HepG2 (cell line): ENCODE results near the gene KMT5C. TPM values are rescaled to one million over a fixed set of nuclear protein-coding genes. Genes with fewer than 3 reads are reported as not detected.
A peak's percentile ranks its signal among the peaks of the same experiment; 100 is the strongest.

Experiments used
- AGO2 ChIP-seq: fragments of 200-400 bp; formaldehyde crosslinking; optimal IDR thresholded peaks from 2 replicates; pipeline ENCODE3; 2017; ENCODE audit warnings: mild to moderate bottlenecking, low read depth, low read length, moderate library complexity
- AHR ChIP-seq: IDR thresholded peaks from 2 replicates; pipeline ENCODE4 v1.6.1; 2018; ENCODE audit warnings: missing genetic modification reagents, missing compliant biosample characterization
- ATF7-NPFF ChIP-seq: sonication (generic); formaldehyde crosslinking; IDR thresholded peaks from 2 replicates; pipeline ENCODE4 v1.8.1; 2023; ENCODE audit warnings: mild to moderate bottlenecking, low read depth, missing genetic modification reagents, moderate library complexity
- ATM ChIP-seq: fragments of 450-650 bp; IDR thresholded peaks from 2 replicates; pipeline ENCODE4 v1.7.1; 2017; ENCODE audit warnings: mild to moderate bottlenecking, borderline replicate concordance
- CBX2 ChIP-seq, 2 experiments: fragments of 200-600 bp in 1 of 2; sonication (generic); formaldehyde crosslinking in 1 of 2; IDR thresholded peaks; 2 replicates each; pipeline versions ENCODE4 v1.7.0 to v1.8.1; 2018 to 2022; ENCODE audit warnings: low read depth in 2 of 2, low read length in 1 of 2, mild to moderate bottlenecking in 1 of 2, missing genetic modification reagents in 1 of 2
- DNMT3B ChIP-seq: conservative IDR thresholded peaks from 2 replicates; pipeline ENCODE4 v1.6.1; 2016; ENCODE audit warnings: missing biosample characterization, control low read depth
- FOXK1 ChIP-seq: sonication (generic); formaldehyde crosslinking; IDR thresholded peaks from 2 replicates; pipeline ENCODE4 v1.4.0; 2020; ENCODE audit warnings: low read depth, missing genetic modification reagents, borderline replicate concordance
- IRF2 ChIP-seq: IDR thresholded peaks from 2 replicates; pipeline ENCODE4 v1.6.1; 2018; ENCODE audit warnings: missing genetic modification reagents, missing compliant biosample characterization
- PHF21A ChIP-seq: sonication (generic); formaldehyde crosslinking; IDR thresholded peaks from 2 replicates; pipeline ENCODE4 v1.5.0; 2020; ENCODE audit warnings: mild to moderate bottlenecking, missing genetic modification reagents
- POGZ ChIP-seq: sonication (generic); formaldehyde crosslinking; IDR thresholded peaks from 2 replicates; pipeline ENCODE4 v1.4.0; 2020; ENCODE audit warnings: mild to moderate bottlenecking, missing genetic modification reagents
- SAFB2 ChIP-seq: sonication (generic); formaldehyde crosslinking; IDR thresholded peaks from 2 replicates; pipeline ENCODE4 v1.5.1; 2020; ENCODE audit warnings: missing genetic modification reagents, low read depth, mild to moderate bottlenecking, borderline replicate concordance
- SNAI1 ChIP-seq: sonication (generic); formaldehyde crosslinking; IDR thresholded peaks from 2 replicates; pipeline ENCODE4 v1.5.0; 2020; ENCODE audit warnings: mild to moderate bottlenecking, missing genetic modification reagents, borderline replicate concordance
- TFDP2 ChIP-seq: sonication (generic); formaldehyde crosslinking; IDR thresholded peaks from 2 replicates; pipeline ENCODE4 v1.4.0; 2020; ENCODE audit warnings: missing genetic modification reagents
- TGIF2 ChIP-seq: IDR thresholded peaks from 2 replicates; pipeline ENCODE4 v1.6.1; 2016; ENCODE audit warnings: control low read depth, missing compliant biosample characterization
- YY1 ChIP-seq: IDR thresholded peaks from 2 replicates; pipeline ENCODE4 v1.6.1; 2011; ENCODE audit warnings: low read length, low read depth, moderate library complexity, mild to moderate bottlenecking; ENCODE audit not compliant: insufficient read depth, insufficient replicate concordance
- ZNF124 ChIP-seq: sonication (generic); formaldehyde crosslinking; IDR thresholded peaks from 2 replicates; pipeline ENCODE4 v1.4.0; 2020; ENCODE audit warnings: missing genetic modification reagents
- ZNF451 ChIP-seq: sonication (generic); formaldehyde crosslinking; IDR thresholded peaks from 2 replicates; pipeline ENCODE4 v1.5.0; 2020; ENCODE audit warnings: mild to moderate bottlenecking, missing genetic modification reagents
- ZNF580 ChIP-seq: IDR thresholded peaks from 2 replicates; pipeline ENCODE4 v1.6.1; 2016; ENCODE audit warnings: low read depth, borderline replicate concordance
- ZNF646 ChIP-seq: sonication (generic); formaldehyde crosslinking; IDR thresholded peaks from 2 replicates; pipeline ENCODE4 v1.9.0; 2021; ENCODE audit warnings: mild to moderate bottlenecking, missing genetic modification reagents
- polyA plus RNA-seq, 8 experiments: library from polyadenylated mRNA; depleted of rRNA in 3 of 8; stranded (reverse) in 7 of 8; unstranded in 1 of 8; fragments of >200 nt; fragmentation: Illumina TruSeq in 4 of 8; extraction: Trizol in 4 of 8; gene quantifications; 2 replicates each; pipeline versions ENCODE4 v1.2.1 to v1.2.3, GENCODE V29; 2011 to 2016; ENCODE audit warnings: low read depth in 4 of 8, missing spikeins in 1 of 8, mixed read lengths in 1 of 8; ENCODE audit not compliant: insufficient read depth in 1 of 8
- total RNA-seq, 5 experiments: library from RNA; depleted of rRNA; stranded (reverse); fragments of >200 nt; fragmentation: Illumina TruSeq; extraction: Trizol; gene quantifications; 2 replicates each; pipeline ENCODE4 v1.2.3, GENCODE V29; 2016; ENCODE audit warnings: low read depth in 1 of 5
- TF ChIP-seq, protein P1 (sequence below): sonication (generic); formaldehyde crosslinking; conservative IDR thresholded peaks from 2 replicates; pipeline ENCODE4 v1.4.0; 2020; ENCODE audit warnings: missing genetic modification reagents

Gene KMT5C
- total and polyA plus RNA-seq, 2 of the 13 experiments (the other 11 are each of a cell fraction or from before 2014, with no cell fraction given) = 5.5 to 9.0 TPM

GRCh38 chr19:55384920-55385723, 45.4 kb downstream of the KMT5C start (continued):
- no peak for TF ChIP-seq ZNF646 (CRISPR knock-in tag)
- no peak for TF ChIP-seq AHR
- no peak for TF ChIP-seq SNAI1
- TF ChIP-seq AGO2 = no peak
- TF ChIP-seq IRF2 (CRISPR knock-in tag) = no peak
- no peak for TF ChIP-seq YY1
- TF ChIP-seq ZNF580 (CRISPR knock-in tag) = peak; percentile 19; the same call in 1 of the 2 replicates
- no peak for TF ChIP-seq FOXK1
- TF ChIP-seq, protein P1, sequence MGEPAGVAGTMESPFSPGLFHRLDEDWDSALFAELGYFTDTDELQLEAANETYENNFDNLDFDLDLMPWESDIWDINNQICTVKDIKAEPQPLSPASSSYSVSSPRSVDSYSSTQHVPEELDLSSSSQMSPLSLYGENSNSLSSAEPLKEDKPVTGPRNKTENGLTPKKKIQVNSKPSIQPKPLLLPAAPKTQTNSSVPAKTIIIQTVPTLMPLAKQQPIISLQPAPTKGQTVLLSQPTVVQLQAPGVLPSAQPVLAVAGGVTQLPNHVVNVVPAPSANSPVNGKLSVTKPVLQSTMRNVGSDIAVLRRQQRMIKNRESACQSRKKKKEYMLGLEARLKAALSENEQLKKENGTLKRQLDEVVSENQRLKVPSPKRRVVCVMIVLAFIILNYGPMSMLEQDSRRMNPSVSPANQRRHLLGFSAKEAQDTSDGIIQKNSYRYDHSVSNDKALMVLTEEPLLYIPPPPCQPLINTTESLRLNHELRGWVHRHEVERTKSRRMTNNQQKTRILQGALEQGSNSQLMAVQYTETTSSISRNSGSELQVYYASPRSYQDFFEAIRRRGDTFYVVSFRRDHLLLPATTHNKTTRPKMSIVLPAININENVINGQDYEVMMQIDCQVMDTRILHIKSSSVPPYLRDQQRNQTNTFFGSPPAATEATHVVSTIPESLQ (CRISPR knock-in tag) = no peak
- TF ChIP-seq TFDP2 = no peak
- TF ChIP-seq PHF21A (CRISPR knock-in tag) = peak; percentile 83; the same call in 1 of the 2 replicates
- no peak for TF ChIP-seq ATF7-NPFF (CRISPR knock-in tag)
- TF ChIP-seq ZNF451 = no peak
- no peak for TF ChIP-seq POGZ (CRISPR knock-in tag)
- no peak for TF ChIP-seq ZNF124 (CRISPR knock-in tag)
- no peak for TF ChIP-seq CBX2 (IDR thresholded peaks at IDR 0.05; ENCODE audit: low read depth, low read length)
- TF ChIP-seq CBX2 (CRISPR knock-in tag; IDR thresholded peaks at IDR 0.05; ENCODE audit: low read depth) = no peak
- no peak for TF ChIP-seq SAFB2 (CRISPR knock-in tag)
- no peak for TF ChIP-seq ATM
- peak; percentile 76; the same call in 1 of the 2 replicates for TF ChIP-seq DNMT3B (CRISPR knock-in tag)
- no peak for TF ChIP-seq TGIF2 (CRISPR knock-in tag)
